GM12864 (cell line): ENCODE data around the gene CDK14.

Experiments used
- DNase-seq: peaks from one replicate; pipeline ENCODE4 v3.0.0-alpha.2; 2011; ENCODE audit warnings: low read depth
- H3K4me3 ChIP-seq: 2 replicates; pipeline ENCODE4 v1.5.1; 2011; ENCODE audit warnings: mild to moderate bottlenecking, low read depth, low read length, control low read depth
- TF ChIP-seq, protein P1 (sequence below): IDR thresholded peaks from 2 replicates; pipeline ENCODE4 v1.5.1; 2011; ENCODE audit warnings: low read depth, mild to moderate bottlenecking, moderate library complexity, low read length, control low read depth, inconsistent platforms; ENCODE audit errors: missing control alignments

CDK14 gene

DNA sequence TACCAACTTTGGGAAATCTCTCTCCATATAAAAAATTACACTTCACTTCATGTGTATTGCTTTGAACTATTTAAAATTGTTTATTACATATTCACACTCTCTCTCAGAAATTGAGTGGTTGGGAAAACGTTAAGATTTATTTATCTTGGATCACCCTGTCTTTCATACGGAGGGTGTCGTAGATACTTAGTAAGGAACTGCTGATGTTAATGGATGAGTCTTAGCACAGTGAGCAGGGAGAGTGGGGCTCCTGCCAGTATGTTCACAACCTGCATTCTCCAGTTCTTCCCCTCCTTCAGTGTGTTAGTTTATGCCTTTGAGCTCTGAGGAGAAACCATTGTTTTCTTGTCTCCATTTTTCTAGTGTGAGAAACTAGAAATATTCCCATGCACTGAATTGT is 67.1 kb downstream of the CDK14 start:
- no peak overlapping the region for H3K4me3 ChIP-seq
- no peak for DNase-seq
- TF ChIP-seq, protein P1, sequence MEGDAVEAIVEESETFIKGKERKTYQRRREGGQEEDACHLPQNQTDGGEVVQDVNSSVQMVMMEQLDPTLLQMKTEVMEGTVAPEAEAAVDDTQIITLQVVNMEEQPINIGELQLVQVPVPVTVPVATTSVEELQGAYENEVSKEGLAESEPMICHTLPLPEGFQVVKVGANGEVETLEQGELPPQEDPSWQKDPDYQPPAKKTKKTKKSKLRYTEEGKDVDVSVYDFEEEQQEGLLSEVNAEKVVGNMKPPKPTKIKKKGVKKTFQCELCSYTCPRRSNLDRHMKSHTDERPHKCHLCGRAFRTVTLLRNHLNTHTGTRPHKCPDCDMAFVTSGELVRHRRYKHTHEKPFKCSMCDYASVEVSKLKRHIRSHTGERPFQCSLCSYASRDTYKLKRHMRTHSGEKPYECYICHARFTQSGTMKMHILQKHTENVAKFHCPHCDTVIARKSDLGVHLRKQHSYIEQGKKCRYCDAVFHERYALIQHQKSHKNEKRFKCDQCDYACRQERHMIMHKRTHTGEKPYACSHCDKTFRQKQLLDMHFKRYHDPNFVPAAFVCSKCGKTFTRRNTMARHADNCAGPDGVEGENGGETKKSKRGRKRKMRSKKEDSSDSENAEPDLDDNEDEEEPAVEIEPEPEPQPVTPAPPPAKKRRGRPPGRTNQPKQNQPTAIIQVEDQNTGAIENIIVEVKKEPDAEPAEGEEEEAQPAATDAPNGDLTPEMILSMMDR: no peak

DNA sequence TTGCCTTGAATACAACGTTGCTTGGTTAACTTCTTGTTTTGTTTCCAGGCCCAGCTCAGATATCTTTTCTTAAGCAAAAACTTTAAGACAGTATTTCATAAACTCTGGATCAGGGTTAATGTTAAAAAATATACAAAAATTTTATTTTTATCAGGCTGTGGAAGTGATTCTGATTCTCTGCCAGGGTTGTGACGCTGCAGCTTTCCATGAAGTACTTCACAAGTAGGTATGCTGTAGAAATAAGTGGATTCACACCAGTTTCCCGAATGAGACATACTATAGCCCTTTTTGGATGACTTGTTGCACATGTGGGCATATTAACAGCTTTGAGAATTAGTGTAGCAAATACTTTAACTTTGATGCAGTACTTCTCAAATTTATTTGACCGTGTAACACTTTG is 70.1 kb downstream of the CDK14 start:
- TF ChIP-seq, protein P1: no peak
- DNase-seq: no peak
- no peak overlapping the region for H3K4me3 ChIP-seq

DNA sequence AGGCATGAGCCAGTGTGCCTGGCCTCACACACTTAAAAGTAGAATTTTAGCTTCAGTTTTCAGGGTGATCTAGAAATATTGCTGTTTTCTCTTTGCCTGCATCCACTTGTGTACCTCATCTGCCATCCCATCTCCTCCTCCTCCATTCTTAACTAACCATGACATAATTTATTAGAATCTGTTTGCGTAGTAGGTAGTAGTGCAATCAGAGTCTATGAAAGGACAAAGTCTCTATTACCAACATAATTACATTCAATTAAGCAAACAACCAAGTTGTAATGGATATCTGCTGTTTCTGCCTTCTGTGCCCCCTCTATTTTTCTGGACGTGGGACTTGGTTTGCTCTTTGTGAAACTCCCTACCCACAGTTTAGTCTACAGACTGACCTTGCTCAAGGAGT is 72.9 kb downstream of the CDK14 start:
- TF ChIP-seq, protein P1: no peak
- H3K4me3 ChIP-seq: no peak overlapping the region
- DNase-seq: no peak

DNA sequence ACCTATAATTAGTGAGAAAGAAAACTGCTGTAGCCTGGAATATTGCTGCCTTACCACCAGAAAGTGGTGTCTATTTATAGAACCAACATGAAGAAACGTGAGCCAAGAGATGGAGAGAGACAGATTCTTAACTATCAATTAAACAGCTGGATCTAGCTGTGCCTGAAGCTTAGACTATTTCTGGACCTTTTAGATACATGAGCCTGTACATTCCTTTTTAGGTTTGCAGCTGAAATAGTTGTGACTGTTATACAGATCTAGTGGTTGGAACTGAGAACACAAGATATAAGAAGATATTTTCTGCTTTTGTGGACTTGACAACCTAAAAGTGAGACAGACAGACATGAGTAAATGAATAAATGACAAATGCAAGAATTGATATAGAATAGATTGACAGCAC is 73.4 kb downstream of the CDK14 start:
- no peak overlapping the region for H3K4me3 ChIP-seq
- DNase-seq: no peak
- TF ChIP-seq, protein P1: no peak

DNA sequence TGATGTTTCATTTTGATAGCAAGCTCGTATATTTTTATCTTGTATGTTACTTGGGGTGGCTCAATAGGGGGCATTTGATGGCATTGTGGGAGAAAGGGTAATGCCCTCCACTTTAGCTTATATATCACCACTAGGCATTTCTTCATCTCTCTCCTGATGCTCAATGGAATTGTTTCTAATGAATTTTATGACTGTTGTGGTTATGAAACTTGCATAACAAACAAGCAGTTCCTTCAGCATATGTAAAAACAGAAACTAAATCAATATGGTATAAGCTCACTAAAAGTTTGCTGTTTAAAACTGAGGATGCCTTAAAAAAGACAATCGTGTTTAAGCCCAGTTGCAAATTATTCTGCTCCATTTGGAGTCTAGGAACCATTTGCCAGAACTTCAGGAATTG is 75.5 kb downstream of the CDK14 start:
- TF ChIP-seq, protein P1: no peak
- no peak overlapping the region for H3K4me3 ChIP-seq

DNA sequence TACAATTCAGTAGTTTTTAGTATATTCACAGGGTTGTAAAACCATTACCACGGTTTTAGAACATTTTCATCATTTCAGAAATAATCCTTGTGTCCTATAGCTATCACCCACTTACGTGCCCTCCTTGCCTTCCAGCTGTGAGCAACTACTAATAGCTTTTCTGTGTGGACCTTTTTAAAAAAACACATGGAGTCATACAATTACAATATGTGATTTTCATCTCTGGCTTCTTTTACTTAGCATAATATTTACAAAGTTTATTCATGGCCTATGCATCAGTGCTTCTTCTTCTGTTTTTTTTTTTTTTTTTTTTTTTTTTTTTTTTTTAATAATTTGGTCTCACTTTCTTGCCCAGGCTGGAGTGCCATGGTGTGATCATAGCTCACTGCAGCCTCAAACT is 76.1 kb downstream of the CDK14 start:
- TF ChIP-seq, protein P1: no peak
- H3K4me3 ChIP-seq: no peak overlapping the region

More for the DNA sequence above, 75.5 kb downstream of the CDK14 start:
- DNase-seq: no peak

DNA sequence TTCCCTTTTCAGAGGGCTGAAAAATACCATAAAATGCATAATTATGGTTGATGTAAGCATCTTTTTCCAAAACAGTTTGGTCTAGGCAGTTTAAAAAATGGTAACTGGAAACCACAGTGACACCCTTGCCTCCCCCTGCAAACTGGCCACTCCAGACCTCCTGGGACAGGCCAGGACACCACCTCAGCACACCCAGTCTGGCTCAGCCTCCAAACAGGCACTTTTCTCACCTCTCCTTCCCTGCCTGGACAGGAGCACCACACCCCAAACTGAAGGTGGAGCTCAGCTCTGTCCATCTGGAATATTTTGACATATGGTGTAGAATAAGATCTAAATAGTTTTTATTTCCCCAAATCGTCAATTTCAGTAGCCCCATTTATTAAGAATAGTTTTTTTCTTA is 78.5 kb downstream of the CDK14 start:
- TF ChIP-seq, protein P1: no peak
- no peak for DNase-seq
- no peak overlapping the region for H3K4me3 ChIP-seq

More for the DNA sequence above, 76.1 kb downstream of the CDK14 start:
- DNase-seq: no peak
